ENCODE measurements around the gene MAP7. TPM values are rescaled to one million over a fixed set of nuclear protein-coding genes. Genes with fewer than 3 reads are reported as not detected.

The MAP7 gene
- total and polyA plus RNA-seq, 9 of the 15 experiments (the other 6 are each of a cell fraction or from before 2014, with no cell fraction given) = 0.76 to 7.7 (median 3.9) TPM

DNA sequence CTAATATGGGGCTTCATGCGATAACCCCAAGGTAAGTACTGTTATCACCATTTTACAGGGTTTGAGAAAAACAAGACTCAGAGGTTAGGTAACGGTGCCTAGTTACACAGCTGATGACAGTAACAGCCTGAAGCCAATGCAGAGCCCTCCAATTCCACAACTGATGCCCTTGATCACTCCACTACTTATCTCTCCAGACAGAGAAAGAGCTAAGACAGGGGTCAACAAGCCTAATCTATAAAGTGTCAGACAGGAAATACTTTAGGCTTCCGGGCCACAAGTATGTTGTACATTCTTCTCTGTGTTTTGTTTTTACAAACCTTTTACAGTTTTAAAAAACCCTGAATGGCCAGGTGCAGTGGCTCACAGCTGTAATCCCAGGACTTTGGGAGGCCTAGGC is 50.9 kb downstream of the MAP7 start (continued):
- no peak for TF ChIP-seq BRD9 (IDR thresholded peaks at IDR 0.05; ENCODE audit: low read depth, partially characterized antibody)
- TF ChIP-seq, protein P1, sequence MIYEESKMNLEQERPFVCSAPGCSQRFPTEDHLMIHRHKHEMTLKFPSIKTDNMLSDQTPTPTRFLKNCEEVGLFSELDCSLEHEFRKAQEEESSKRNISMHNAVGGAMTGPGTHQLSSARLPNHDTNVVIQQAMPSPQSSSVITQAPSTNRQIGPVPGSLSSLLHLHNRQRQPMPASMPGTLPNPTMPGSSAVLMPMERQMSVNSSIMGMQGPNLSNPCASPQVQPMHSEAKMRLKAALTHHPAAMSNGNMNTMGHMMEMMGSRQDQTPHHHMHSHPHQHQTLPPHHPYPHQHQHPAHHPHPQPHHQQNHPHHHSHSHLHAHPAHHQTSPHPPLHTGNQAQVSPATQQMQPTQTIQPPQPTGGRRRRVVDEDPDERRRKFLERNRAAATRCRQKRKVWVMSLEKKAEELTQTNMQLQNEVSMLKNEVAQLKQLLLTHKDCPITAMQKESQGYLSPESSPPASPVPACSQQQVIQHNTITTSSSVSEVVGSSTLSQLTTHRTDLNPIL (CRISPR knock-in tag; IDR thresholded peaks at IDR 0.05) = no peak
- TF ChIP-seq TCF3 (CRISPR knock-in tag; IDR thresholded peaks at IDR 0.05) = peak; percentile 92
- TF ChIP-seq ZNF24 (IDR thresholded peaks at IDR 0.05) = no peak
- no peak for TF ChIP-seq SUPT5H (IDR thresholded peaks at IDR 0.05)
- TF ChIP-seq MEIS2 (IDR thresholded peaks at IDR 0.05; ENCODE audit: partially characterized antibody) = peak; percentile 44
- peak in 1 of 2 experiments; percentile 80; a peak in 2 of 4 replicates for TF ChIP-seq FOXA3 (CRISPR knock-in tag; conservative IDR thresholded peaks at IDR 0.05 in 1 of 2, IDR thresholded peaks at IDR 0.05 in 1 of 2)
- TF ChIP-seq CXXC5 (CRISPR knock-in tag; IDR thresholded peaks at IDR 0.05) = peak; percentile 31; the same call in 1 of the 2 replicates
- TF ChIP-seq KAT8 (IDR thresholded peaks at IDR 0.05; ENCODE audit: low read depth) = no peak
- TF ChIP-seq HDAC3 (IDR thresholded peaks at IDR 0.05; ENCODE audit: borderline replicate concordance, partially characterized antibody) = peak; percentile 48
- peak; percentile 36; the same call in 1 of the 2 replicates for TF ChIP-seq GATA2 (CRISPR knock-in tag; IDR thresholded peaks at IDR 0.05)
- no peak for TF ChIP-seq BRF1 (IDR thresholded peaks at IDR 0.05; ENCODE audit: borderline replicate concordance, extremely low read depth, insufficient read length)
- peak; percentile 73 for TF ChIP-seq TAL1 (IDR thresholded peaks at IDR 0.05)
- TF ChIP-seq ZNF253 (CRISPR knock-in tag; conservative IDR thresholded peaks at IDR 0.05) = no peak
- no peak for TF ChIP-seq ZNF77 (CRISPR knock-in tag; IDR thresholded peaks at IDR 0.05)
- TF ChIP-seq EP300 (IDR thresholded peaks at IDR 0.05; ENCODE audit: low read length) = peak; percentile 57; the same call in 1 of the 2 replicates
- peak in 1 of 2 experiments; percentile 66; a peak in 2 of 4 replicates for TF ChIP-seq TRIM24 (IDR thresholded peaks at IDR 0.05)
- TF ChIP-seq POU5F1 (IDR thresholded peaks at IDR 0.05; ENCODE audit: borderline replicate concordance, low read depth, low read length, partially characterized antibody) = no peak
- TF ChIP-seq GABPA (tag; conservative IDR thresholded peaks at IDR 0.05; ENCODE audit: low read depth) = peak; percentile 62
- TF ChIP-seq NR1H2 (CRISPR knock-in tag; IDR thresholded peaks at IDR 0.05) = no peak
- TF ChIP-seq ZKSCAN3 (CRISPR knock-in tag; IDR thresholded peaks at IDR 0.05) = no peak
- TF ChIP-seq, protein P2, sequence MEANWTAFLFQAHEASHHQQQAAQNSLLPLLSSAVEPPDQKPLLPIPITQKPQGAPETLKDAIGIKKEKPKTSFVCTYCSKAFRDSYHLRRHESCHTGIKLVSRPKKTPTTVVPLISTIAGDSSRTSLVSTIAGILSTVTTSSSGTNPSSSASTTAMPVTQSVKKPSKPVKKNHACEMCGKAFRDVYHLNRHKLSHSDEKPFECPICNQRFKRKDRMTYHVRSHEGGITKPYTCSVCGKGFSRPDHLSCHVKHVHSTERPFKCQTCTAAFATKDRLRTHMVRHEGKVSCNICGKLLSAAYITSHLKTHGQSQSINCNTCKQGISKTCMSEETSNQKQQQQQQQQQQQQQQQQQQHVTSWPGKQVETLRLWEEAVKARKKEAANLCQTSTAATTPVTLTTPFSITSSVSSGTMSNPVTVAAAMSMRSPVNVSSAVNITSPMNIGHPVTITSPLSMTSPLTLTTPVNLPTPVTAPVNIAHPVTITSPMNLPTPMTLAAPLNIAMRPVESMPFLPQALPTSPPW (CRISPR knock-in tag; IDR thresholded peaks at IDR 0.05) = 0 out of 2 replicates have a peak, but pooled peaks have one; percentile 16
- peak in 1 of 2 experiments; percentile 32; a peak in 2 of 4 replicates for TF ChIP-seq RAD21 (CRISPR knock-in tag; conservative IDR thresholded peaks at IDR 0.05 in 1 of 2, IDR thresholded peaks at IDR 0.05 in 1 of 2)
- peak; percentile 73 for TF ChIP-seq TEAD4 (IDR thresholded peaks at IDR 0.05; ENCODE audit: low read length)
- no peak for TF ChIP-seq TEAD4 (CRISPR knock-in tag; IDR thresholded peaks at IDR 0.05; ENCODE audit: borderline replicate concordance)
- TF ChIP-seq DPF2 (IDR thresholded peaks at IDR 0.05) = peak; percentile 71
- no peak for TF ChIP-seq ZNF217 (CRISPR knock-in tag; IDR thresholded peaks at IDR 0.05)
- TF ChIP-seq, protein P3, sequence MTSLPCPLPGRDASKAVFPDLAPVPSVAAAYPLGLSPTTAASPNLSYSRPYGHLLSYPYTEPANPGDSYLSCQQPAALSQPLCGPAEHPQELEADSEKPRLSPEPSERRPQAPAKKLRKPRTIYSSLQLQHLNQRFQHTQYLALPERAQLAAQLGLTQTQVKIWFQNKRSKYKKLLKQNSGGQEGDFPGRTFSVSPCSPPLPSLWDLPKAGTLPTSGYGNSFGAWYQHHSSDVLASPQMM (CRISPR knock-in tag; IDR thresholded peaks at IDR 0.05) = no peak
